DMS 273 (cell line): ENCODE measurements around the gene MYH9.

Experiments used
- DNase-seq: peaks from one replicate; lab custom pipeline; 2025; ENCODE audit not compliant: unreplicated experiment; lab: John Stamatoyannopoulos, UW

Gene MYH9

DNA sequence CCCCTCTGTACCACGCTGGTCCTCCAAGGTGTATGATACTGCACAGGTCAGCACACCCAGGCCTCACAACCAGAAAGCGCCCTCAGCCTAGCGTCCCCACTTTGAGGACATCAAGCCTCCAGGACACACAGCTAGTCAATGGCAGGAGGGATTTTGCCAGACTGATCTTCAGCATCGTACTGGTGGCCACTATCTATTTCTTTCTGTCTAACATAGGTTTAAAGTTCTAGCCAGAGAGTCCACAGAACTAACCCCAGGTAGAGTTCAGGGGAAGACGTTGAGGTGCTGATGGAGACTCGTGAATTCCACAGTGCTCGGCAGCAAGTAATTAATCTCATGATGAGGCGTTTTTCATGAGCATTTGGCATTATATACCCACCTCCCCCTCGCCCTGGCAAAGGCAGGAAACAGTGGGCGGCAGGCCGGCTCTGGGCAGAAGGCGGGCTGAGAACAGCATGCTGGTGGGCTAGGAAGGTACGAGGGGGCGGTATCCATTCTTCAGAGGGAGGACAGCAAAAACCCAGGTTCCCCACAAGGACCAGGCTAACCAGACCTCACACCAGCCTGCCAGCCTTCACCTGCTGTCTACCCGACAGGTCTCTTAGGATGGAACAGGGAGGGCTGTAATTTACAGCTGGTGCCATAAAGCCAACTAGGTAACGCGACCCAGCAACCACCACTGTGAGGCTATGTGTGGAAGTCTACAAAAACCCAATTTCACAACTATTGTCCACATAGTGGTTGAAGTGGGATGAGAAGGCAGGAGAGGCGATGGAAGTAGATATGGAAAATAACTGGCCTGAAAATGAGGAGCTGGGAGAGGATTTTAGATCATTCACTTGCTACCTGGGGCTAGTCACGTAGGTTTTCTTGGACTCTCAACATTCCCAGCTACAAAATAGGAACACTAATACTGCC, 18.5 kb downstream of the MYH9 start:
- peak; percentile 48 for DNase-seq

- no peak for DNase-seq
Measured at GRCh38 chr22:36368359-36368983, 19.3 kb downstream of the MYH9 start.

DNA sequence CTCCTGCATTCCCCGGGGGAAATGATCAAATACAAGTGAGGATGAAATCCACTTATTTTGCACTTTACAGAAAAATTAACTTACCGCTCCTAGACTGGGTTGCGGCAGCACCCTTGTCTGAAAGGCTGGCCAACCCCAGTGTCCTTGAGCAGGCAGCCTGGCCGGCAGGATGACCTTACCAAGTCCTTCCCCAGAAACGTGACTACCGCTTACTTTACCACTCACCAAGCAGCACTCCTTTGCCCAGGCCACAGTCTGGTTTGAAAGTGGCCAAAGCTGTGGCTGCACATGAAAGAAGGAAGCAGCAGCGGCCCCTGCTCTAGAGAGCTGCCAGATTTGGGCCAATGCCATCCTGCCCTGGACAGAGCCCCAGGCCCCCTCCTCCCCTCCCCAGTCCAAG, 20.3 kb downstream of the MYH9 start:
- no peak for DNase-seq

GRCh38 chr22:36367066-36367465, 20.7 kb downstream of the MYH9 start:
- no peak for DNase-seq

DNA sequence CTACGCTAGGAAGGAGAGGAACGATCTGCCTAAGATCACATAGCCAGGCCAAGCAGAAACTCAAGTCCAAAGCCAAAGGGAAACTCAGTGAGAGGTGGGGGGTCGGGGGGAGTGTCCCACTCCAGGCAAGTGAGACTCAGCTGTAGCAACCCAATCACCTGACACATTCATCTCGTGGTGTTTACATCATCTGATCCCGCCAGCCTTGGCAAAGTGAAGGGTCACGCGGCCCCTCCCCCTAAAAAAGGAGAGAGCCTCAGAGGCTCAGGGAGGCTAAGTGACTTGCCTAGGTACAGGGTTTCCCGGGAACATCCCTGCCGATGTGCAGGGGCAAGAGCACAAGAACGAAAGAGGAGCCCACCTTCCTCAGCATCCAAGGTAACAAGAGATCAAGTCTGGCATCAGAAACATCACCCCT, 21.5 kb downstream of the MYH9 start:
- DNase-seq, result no peak

GRCh38 chr22:36365020-36365411, 22.8 kb downstream of the MYH9 start:
- no peak for DNase-seq

DNA sequence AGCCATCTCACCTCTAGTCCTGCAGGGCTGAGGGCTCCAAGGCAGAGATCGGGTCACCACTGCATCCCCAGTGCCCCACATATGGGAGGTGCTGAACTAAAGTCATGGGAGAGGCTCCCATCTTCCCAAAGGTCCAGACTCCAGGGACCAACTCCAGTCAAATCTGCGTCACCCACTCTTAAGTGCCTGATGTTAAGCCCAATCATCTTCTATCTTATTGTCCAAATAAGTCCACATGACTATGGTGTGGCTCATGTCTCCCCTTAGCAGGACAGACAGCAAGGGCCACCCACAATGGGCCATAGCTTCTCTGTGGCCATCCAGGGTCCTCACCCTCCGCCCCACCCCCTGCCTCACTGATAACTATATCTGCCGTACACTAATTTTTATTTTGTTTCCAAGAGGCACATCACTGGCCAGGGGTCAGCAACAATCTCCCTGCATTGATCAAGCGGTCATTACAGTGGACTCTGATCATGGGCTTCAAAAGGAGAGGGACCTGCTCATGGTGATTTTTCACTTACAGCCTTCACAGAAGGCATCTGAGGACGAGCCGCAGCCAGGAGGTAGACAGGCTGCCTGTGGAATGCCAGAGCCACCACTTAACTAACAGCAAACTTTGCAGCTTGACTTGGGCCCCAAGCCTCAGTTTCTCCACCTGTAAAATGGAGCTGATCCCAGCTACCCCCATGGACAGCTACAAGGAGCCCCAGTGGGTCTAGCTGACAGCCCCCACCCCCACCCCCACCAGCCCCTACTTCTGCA, 23.3 kb downstream of the MYH9 start:
- no peak for DNase-seq

DNA sequence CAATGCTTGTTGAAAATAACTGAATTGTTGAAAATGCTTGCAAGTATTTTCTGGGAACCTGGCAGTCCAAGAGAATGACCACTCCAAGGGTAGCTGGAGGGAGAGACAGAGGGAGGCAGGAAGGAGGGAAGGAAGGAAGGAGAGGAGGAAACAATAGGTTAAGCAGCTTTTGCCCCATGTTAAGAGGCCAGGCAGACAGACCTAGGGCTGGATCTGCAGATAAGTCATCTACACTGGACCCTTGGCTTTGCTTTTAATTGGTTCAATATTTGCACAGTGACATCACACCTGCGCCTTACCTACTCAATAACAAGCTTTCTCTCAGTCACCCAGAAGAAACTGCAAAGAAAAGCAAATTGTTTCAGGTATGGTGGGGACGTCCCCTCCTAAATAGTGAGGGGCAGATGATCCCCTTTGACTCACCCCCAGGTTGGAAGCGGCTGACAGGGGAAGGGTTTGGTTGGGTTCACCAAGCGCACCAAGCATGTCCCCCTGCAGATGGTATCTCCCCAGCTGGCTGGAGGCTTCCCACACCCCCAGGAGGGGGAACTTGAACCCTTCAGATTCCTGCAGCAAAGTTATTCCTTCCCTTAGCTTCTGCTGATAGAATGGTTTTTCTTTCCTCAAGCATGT, 24.3 kb downstream of the MYH9 start:
- DNase-seq, result no peak

DNA sequence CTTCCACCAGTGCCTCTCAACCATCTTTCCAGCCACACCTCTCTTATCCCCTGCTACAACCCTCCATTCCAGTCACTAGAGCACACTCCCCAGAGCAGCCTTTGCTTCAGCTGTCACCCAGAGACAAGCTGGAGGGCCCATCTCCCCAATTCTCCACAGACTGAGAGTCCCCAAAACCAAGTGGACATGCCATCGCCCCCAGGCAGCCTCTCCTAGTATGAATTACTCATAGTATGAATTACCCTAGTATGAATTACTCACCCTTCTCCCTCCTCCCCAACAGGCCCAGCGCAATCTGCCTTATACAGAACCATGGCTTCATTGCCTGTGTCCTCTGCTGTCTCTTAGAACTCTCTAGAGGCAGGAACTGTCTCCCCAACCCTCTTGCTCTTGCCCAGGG, 24.8 kb downstream of the MYH9 start:
- DNase-seq, result no peak

- no peak for DNase-seq
Measured at GRCh38 chr22:36362075-36362474, 25.7 kb downstream of the MYH9 start.

- DNase-seq, result no peak
Measured at GRCh38 chr22:36360871-36361383, 26.8 kb downstream of the MYH9 start.

DNA sequence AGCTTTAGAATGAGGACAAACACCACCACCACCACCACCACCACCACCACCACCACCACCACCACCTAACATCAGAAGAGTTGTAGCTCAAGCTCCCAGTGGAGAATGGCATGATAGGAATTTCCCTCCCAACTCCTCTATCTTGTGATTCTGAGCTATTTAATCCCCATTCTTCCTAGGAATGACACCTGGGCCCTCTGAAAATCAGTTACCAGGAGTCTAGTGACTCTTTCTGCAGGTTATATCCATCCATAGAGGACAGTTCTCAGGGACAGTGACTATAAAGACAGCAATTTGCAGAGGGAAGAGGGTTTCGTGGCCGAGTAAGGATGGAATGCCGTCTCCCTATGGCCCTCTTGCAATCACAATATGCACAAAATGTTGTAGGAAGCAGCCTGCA, 27.8 kb downstream of the MYH9 start:
- no peak for DNase-seq

DNA sequence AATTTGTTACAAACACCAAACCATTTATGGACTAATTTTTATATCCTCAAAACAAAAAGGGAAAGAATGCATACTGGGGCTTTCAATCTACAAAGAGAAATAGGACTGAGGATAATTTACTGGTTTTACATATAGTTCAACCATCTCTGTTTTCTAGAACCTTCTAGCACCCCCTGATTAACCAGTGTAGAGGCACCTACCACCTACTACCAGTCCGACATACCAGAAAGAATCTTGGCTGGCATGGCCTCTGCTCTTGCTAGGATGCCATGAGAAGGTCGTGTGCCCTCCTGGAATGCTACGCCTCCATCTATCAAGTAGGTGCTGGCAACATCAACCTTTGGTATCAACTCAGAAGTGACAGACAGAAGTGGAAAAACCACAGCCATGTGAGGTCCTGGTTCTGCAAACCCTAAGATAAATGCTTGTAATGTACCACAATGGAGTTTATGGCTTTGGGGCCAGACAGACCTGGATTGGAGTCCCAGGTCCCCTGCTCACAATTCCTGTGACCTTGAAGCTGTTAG, 28.2 kb downstream of the MYH9 start:
- DNase-seq, result no peak

- DNase-seq, result no peak
Measured at GRCh38 chr22:36358533-36359469, 29.0 kb downstream of the MYH9 start.

- no peak for DNase-seq
Measured at GRCh38 chr22:36356708-36357624, 30.8 kb downstream of the MYH9 start.

DNA sequence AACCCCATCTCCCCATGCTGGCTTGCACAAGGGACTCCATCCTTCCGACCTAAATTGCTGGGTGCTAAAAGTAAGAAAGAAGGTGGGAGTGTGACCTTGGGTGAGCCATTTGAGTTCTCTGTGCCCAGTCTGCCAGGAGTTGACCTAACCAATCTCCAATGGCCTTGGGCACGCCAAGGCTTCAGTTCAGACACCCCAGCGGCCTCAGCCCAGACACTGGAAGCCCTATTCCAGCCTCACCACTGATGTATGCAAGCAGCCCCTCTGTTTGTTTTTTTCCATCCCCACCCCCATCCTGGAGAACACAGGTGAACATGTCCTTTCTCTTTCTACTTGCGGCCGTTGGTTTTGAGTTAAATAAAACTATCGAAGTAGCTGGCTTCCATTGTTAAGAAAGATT, 31.9 kb downstream of the MYH9 start:
- no peak for DNase-seq

DNA sequence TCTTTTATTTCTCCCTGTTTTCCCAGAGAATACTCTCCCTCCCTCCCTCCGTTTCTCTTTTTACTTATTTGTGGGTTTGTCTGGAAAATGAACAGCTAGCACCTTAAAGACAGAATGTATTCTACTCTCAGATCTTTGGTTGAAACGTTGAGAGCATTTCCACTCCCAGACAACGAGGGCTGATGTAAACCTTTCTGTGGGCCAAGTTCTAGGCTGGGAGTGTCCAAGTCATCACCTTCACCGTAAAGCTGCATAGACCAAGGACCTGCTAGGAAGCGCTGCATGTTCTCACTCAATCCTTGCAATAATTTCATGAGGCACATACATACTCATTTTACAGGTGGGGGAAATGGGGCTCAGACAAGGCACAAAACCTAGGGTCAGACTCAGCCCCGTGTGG, 32.4 kb downstream of the MYH9 start:
- DNase-seq, result no peak

- DNase-seq, result no peak
Measured at GRCh38 chr22:36352803-36353507, 34.8 kb downstream of the MYH9 start.
